ENCODE measurements around the gene C1orf52.
"Not testable (repeated sequence)": the region's sequence is repeated elsewhere in the genome, so short reads cannot be mapped to it uniquely, and the experiment has no call there.

C1orf52 gene

GRCh38 chr1:85278853-85279314 lies 19.4 kb upstream of the C1orf52 start:
- peak; percentile 78 for FAIRE-seq

GRCh38 chr1:85277802-85278201 lies 18.3 kb upstream of the C1orf52 start:
- DNase-seq (ENCODE audit: insufficient read length, low spot score): no peak
- no peak for FAIRE-seq

More at GRCh38 chr1:85278853-85279314, 19.4 kb upstream of the C1orf52 start:
- peak; percentile 79 for DNase-seq (ENCODE audit: insufficient read length, low spot score)

DNA sequence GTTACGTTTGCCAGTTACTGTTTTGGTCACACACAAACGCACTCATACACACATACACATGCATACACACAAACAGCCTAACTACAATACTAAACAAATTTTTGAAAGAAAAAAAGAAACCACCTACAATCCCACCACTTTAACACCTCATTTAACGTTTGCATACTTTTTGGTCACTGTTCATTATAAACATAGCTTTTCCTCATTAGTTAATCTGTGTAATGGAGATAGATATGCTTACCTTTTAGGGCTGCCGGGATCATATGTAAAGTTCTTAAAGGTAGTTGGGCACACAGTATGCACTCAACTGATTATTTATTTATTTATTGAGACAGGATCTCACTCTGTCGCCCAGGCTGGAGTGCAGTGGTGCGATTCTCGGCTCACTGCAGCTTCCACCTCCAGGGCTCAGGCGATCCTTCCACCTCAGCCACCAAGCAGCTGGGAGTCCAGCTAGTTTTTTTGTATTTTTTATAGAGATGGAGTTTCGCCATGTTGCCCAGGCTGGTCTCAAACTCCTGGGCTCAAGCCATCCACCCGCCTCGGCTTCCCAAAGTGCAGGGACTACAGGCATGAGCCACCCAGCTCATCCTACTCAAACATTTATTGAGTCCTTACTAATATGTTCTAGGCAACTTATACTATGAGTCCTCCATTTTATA lies 17.6 kb upstream of the C1orf52 start:
- no peak for DNase-seq (ENCODE audit: insufficient read length, low spot score)
- no peak for FAIRE-seq

- peak; percentile 94 for FAIRE-seq
- peak; percentile 95 for DNase-seq (ENCODE audit: insufficient read length, low spot score)
These were observed 16.9 kb upstream of the C1orf52 start, which contains the start of gene BCL10 for GRCh38 chr1:85276215-85276977. Gene BCL10 (minus strand): TSS chr1:85276632. CDS start chr1:85276352, 280 bp downstream.

DNA sequence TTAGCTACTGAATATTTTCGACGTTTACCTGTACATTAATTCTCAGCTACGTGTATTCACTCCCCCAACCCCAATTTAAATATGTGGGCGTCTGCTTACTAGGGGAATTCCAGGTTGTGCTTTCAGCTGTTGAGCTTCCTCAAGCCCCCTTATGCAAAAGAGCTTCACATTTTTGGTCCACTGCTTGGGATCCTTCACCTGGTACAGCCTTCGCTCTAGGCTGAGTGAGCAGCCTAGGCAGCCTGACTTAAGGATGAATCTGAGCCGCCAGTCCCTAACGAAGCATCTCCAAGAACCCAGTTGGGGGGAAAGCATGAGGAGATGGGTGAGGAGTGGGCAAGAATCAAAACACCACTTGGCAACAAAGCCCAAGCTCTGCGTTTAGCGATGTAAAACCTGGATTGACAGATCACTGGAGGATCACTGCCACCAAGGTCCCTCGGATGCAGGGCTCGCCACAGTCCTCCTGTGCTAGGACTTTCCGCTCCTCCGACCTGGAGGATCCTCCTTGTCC lies 16.3 kb upstream of the C1orf52 start:
- FAIRE-seq (no peak), DNase-seq (ENCODE audit: insufficient read length, low spot score) (no peak)

- DNase-seq (ENCODE audit: insufficient read length, low spot score): no peak
- no peak for FAIRE-seq
These were observed 15.5 kb upstream of the C1orf52 start for GRCh38 chr1:85274969-85275453.

GRCh38 chr1:85273397-85273796 lies 13.9 kb upstream of the C1orf52 start:
- DNase-seq (ENCODE audit: insufficient read length, low spot score): no peak
- FAIRE-seq: no peak

DNA sequence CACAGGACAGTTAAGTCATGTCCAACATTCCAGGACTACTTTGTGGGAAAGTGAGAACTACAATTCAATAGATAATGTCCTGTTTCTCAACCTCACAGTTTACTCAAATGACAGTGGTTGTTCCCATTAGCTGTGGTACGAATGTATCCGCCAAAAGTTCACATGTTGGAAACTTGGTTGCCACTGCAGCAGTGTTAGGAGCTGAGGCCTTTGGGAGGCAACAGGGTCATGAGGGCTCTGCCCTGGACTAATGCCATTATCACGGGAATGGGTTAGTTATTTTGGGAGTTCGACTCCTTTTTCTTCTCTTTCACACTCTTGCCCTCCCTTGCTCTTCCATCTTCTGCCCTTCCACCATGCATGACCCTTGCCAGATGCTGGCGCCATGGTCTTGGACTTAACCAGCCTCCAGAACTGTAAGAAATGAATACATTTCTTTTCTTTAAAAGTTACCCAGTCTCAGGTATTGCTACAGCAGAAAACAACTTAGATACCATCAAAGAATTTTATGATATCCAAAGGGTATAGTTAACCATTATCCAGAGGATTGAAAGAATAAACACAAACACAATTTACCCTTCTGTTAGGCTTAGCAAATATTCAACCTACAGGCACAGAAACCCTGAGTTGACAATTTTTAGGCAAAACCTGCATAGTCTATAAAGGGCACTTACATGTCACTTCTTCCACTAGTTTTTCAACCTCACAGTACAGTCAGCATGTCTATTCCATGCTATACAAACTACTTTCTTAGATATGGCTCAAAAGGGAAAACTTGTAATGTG lies 9.5 kb upstream of the C1orf52 start:
- DNase-seq (ENCODE audit: insufficient read length, low spot score) (no peak), FAIRE-seq (no peak)

DNA sequence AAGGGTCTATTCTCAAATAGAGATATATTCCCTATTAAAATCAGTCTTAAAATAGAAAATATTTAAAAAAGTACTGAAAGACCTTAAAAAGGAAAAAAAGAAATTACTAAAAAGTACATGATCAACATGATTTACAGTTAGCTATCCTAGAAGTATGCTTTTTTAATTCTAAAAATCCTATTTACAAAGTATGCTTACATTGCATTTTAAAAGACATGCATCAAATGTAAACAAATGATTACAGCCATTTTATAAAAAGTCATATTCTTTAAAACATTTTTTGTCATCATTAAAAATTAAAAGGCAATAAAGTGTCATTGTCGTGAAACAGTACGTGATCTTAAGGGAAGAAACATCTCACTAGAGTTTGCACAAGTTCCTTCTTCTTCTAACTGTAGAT lies 7.9 kb upstream of the C1orf52 start:
- no peak for DNase-seq (ENCODE audit: insufficient read length, low spot score)
- no peak for FAIRE-seq

DNA sequence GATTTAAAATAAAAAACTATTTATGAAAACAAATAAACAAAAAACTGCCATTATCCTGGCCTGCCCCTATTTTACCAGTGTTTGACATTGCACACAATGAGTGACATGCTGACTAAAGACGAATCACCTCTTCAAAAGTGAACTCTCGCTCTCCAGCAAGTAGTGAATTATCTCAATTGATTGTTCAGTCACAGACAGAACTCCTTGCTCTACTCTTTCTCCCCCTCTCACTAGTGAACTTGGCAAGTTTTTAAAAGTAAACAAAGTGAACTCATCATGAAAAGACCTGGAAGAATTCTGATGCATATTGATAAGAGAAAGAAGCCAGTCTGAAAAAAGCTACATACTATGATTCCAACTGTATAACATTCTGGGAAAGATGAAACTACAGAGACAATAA lies 4.7 kb upstream of the C1orf52 start:
- DNase-seq (ENCODE audit: insufficient read length, low spot score): no peak
- FAIRE-seq: no peak

GRCh38 chr1:85262985-85263384 lies 3.5 kb upstream of the C1orf52 start:
- DNase-seq (ENCODE audit: insufficient read length, low spot score) (no peak), FAIRE-seq (no peak)

- DNase-seq (ENCODE audit: insufficient read length, low spot score): no peak
- no peak for FAIRE-seq
These were observed 431 bp upstream of the C1orf52 start for GRCh38 chr1:85259912-85260274.

GRCh38 chr1:85258536-85259117 lies 835 bp downstream of the C1orf52 start:
- FAIRE-seq (no peak), DNase-seq (ENCODE audit: insufficient read length, low spot score) (no peak)

- not testable (repeated sequence) for FAIRE-seq; DNase-seq (ENCODE audit: insufficient read length, low spot score)
These were observed 10.4 kb downstream of the C1orf52 start for GRCh38 chr1:85249042-85249441.

- no peak for DNase-seq (ENCODE audit: insufficient read length, low spot score)
- FAIRE-seq: no peak
These were observed 13.6 kb downstream of the C1orf52 start for GRCh38 chr1:85245891-85246290.

GRCh38 chr1:85245456-85245855 lies 14.0 kb downstream of the C1orf52 start:
- DNase-seq (ENCODE audit: insufficient read length, low spot score) (no peak), FAIRE-seq (no peak)

- FAIRE-seq (no peak), DNase-seq (ENCODE audit: insufficient read length, low spot score) (peak; percentile 39)
These were observed 15.0 kb downstream of the C1orf52 start for GRCh38 chr1:85244271-85245061.

GRCh38 chr1:85243372-85243771 lies 16.1 kb downstream of the C1orf52 start:
- FAIRE-seq (no peak), DNase-seq (ENCODE audit: insufficient read length, low spot score) (no peak)

GRCh38 chr1:85240643-85241042 lies 18.8 kb downstream of the C1orf52 start:
- FAIRE-seq (no peak), DNase-seq (ENCODE audit: insufficient read length, low spot score) (no peak)

- no peak for DNase-seq (ENCODE audit: insufficient read length, low spot score)
These were observed 19.3 kb downstream of the C1orf52 start for GRCh38 chr1:85240174-85240601.

More at GRCh38 chr1:85240174-85240601, 19.3 kb downstream of the C1orf52 start:
- no peak for FAIRE-seq

Data from HTR-8/SVneo (cell line).